Measurements from ENCODE around the gene TMIGD1. TPM values are rescaled to one million over a fixed set of nuclear protein-coding genes. Genes with fewer than 3 reads are reported as not detected.

TMIGD1 gene
- total RNA-seq, 4 donors from 2014 or later: not detected

GRCh38 chr17:30368912-30369720 is 35.3 kb upstream of the TMIGD1 start:
- no peak for DNase-seq
- H3K27ac ChIP-seq: no peak overlapping the region

GRCh38 chr17:30366536-30366935 is 32.7 kb upstream of the TMIGD1 start:
- Histone ChIP-seq H3K27ac (no peak overlapping the region), H3K36me3 (no peaks in the 10 kb centered on the region), H3K9me3 (peaks cover 0 to 9% (median 4%) of the 10 kb centered on the region in 3 donors), H3K27me3 (no peaks in the 10 kb centered on the region), H3K4me1 (peaks cover 0 to 24% (median 5%) of the 10 kb centered on the region in 3 donors), H3K4me3 (no peak overlapping the region)
- TF ChIP-seq CTCF (IDR thresholded peaks at IDR 0.05) (no peak), POLR2A (IDR thresholded peaks at IDR 0.05) (no peak)
- no peak for DNase-seq
- intact Hi-C loops (cut with DNase I): no loop called here
- WGBS, 2 donors: 87 to 92% methylated on average over 3 of the region's 3 CpGs

More at GRCh38 chr17:30368912-30369720, 35.3 kb upstream of the TMIGD1 start:
- no peak overlapping the region for H3K4me3 ChIP-seq
- TF ChIP-seq POLR2A (IDR thresholded peaks at IDR 0.05) (no peak), CTCF (IDR thresholded peaks at IDR 0.05) (no peak)
- 70 to 76% methylated on average over 13 of the region's 13 CpGs for WGBS, 2 donors
- intact Hi-C loops (cut with DNase I): no loop called here
- H3K4me1 ChIP-seq: peaks cover 0 to 23% (median 0%) of the 10 kb centered on the region in 3 donors
- no peaks in the 10 kb centered on the region for H3K36me3 ChIP-seq
- no peaks in the 10 kb centered on the region for H3K27me3 ChIP-seq
- H3K9me3 ChIP-seq: no peaks in the 10 kb centered on the region

- Histone ChIP-seq H3K9me3 (peaks cover 0 to 15% (median 4%) of the 10 kb centered on the region in 3 donors), H3K4me3 (no peak overlapping the region), H3K27ac (peak overlapping the region in 2 of 4 donors; percentile 43 to 52), H3K4me1 (peaks cover 0 to 15% (median 5%) of the 10 kb centered on the region in 3 donors), H3K36me3 (no peaks in the 10 kb centered on the region), H3K27me3 (no peaks in the 10 kb centered on the region)
- 0 to 6% methylated on average over 1 of the region's 1 CpG for WGBS, 2 donors
- no peak for TF ChIP-seq CTCF (IDR thresholded peaks at IDR 0.05)
- no peak for TF ChIP-seq POLR2A (IDR thresholded peaks at IDR 0.05)
- intact Hi-C loops (cut with DNase I): no loop called here
- DNase-seq: no peak
Observed at GRCh38 chr17:30363715-30364202, 29.9 kb upstream of the TMIGD1 start.

- intact Hi-C loops (cut with DNase I): no loop called here
- 89 to 91% methylated on average over 4 of the region's 4 CpGs for WGBS, 2 donors
- no peak for DNase-seq
Observed at GRCh38 chr17:30361766-30362279, 28.0 kb upstream of the TMIGD1 start.

More at GRCh38 chr17:30361766-30362279, 28.0 kb upstream of the TMIGD1 start:
- no peaks in the 10 kb centered on the region for H3K27me3 ChIP-seq
- H3K4me1 ChIP-seq: peaks cover 0 to 15% (median 5%) of the 10 kb centered on the region in 3 donors
- peaks cover 0 to 15% (median 4%) of the 10 kb centered on the region in 3 donors for H3K9me3 ChIP-seq
- no peaks in the 10 kb centered on the region for H3K36me3 ChIP-seq
- no peak overlapping the region for H3K27ac ChIP-seq
- H3K4me3 ChIP-seq: no peak overlapping the region
- TF ChIP-seq CTCF (IDR thresholded peaks at IDR 0.05) (no peak), POLR2A (IDR thresholded peaks at IDR 0.05) (no peak)
